Smooth muscle cell of the pulmonary artery (primary cell): ENCODE measurements around the gene ARFIP2. TPM values are rescaled to one million over a fixed set of nuclear protein-coding genes. Genes with fewer than 3 reads are reported as not detected.

Experiments
- total RNA-seq: library from RNA; depleted of rRNA; stranded (reverse); fragments of >200 nt; gene quantifications from 2 replicates; pipeline ENCODE4 v1.2.3, GENCODE V29; 2014

Gene ARFIP2
- 49.1 and 51.6 TPM in 2 replicates for total RNA-seq

GRCh38 chr11:6481012-6481923 lies at the start of gene ARFIP2, which contains the start of gene TIMM10B:
TSS of gene ARFIP2 (minus strand) at chr11:6481331. CDS start at chr11:6480421, 910 bp downstream.
TSS of gene TIMM10B (plus strand) at chr11:6481501. CDS start at chr11:6481517, 16 bp downstream.

DNA sequence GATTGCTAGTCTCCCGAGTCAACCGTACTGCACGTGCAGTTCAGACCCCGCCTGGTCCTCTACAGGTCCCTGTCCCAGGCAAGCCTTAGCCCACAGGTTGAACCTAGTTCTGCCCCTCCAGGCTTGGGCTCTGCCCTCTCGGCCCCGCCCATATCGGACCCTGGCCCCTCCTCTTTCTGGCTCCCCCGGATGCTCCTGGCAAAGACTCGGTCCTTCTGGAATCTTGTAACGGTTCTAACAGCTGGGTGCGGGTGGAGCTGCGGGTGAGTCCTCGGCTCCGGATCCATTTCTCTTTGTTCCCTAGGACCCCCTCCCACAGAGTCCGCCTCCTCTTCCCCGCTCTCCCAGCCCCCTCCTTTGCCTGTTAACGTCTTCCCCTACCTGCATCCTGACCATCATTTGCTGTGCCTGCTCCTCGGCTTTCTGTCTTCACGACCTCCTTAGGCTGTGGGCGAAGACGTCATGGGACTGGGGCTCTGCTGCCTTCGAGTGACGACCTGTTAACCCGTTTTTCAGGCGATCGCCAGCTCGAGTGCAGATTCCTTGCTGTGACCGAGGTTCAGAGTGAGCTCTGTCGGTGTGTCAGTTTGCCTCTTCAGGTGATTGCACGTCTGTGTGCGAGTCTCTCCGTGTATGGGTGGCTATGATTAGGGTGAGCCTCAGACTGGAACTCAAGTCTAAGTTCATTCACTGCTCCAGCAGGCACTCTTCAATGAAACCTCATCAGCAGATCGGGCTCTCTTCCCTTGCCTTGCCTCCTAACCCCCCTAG lies 16.1 kb upstream of the ARFIP2 start, which contains the start of gene DNHD1:
DNHD1 (plus strand) TSS at position 212 of the 771 bp plus-strand sequence. CDS start 936 bp downstream, outside the sequence.

GRCh38 chr11:6473451-6474412 lies 7.4 kb downstream of the ARFIP2 start, which contains the start of gene TRIM3:
TSS of gene TRIM3 (minus strand) at chr11:6473941. CDS start at chr11:6465695, 8,246 bp downstream.

GRCh38 chr11:6440906-6441358 lies 40.2 kb downstream of the ARFIP2 start, which contains the start of gene HPX:
TSS of gene HPX (minus strand) at chr11:6440987. CDS start at chr11:6440963, 24 bp downstream.

Other genes with a start within 250 kb of the ARFIP2 start
- gene FHIP1B, start 246.7 kb downstream of the ARFIP2 start, total RNA-seq: 13.3 and 21.1 TPM in 2 replicates
- gene CNGA4, start 242.2 kb downstream of the ARFIP2 start, total RNA-seq: 0.07 and 0.17 TPM in 2 replicates
- not detected in 2 replicates for gene CCKBR, start 221.5 kb downstream of the ARFIP2 start, total RNA-seq
- gene CAVIN3, start 160.8 kb downstream of the ARFIP2 start, total RNA-seq: 53.3 and 111 TPM in 2 replicates
- 91.4 and 111 TPM in 2 replicates for gene SMPD1, start 90.9 kb downstream of the ARFIP2 start, total RNA-seq
- gene APBB1, start 62.2 kb downstream of the ARFIP2 start, total RNA-seq: 41.9 and 50.6 TPM in 2 replicates
- 0.78 and 0.92 TPM in 2 replicates for gene HPX, start 40.3 kb downstream of the ARFIP2 start, total RNA-seq
- 40.8 and 53.7 TPM in 2 replicates for gene TRIM3, start 7.4 kb downstream of the ARFIP2 start, total RNA-seq
- 34.3 and 36.7 TPM in 2 replicates for gene TIMM10B, start 170 bp upstream of the ARFIP2 start, total RNA-seq
- 9.0 and 10.7 TPM in 2 replicates for gene DNHD1, start 15.9 kb upstream of the ARFIP2 start, total RNA-seq
- gene RRP8, start 122.3 kb upstream of the ARFIP2 start, total RNA-seq: 10.7 and 12.5 TPM in 2 replicates
- 218 and 255 TPM in 2 replicates for gene ILK, start 122.4 kb upstream of the ARFIP2 start, total RNA-seq
- 39.7 and 58.8 TPM in 2 replicates for gene TAF10, start 130.9 kb upstream of the ARFIP2 start, total RNA-seq
- gene TPP1, start 138.1 kb upstream of the ARFIP2 start, total RNA-seq: 294 and 429 TPM in 2 replicates
- 6.6 and 52.4 TPM in 2 replicates for gene DCHS1, start 174.5 kb upstream of the ARFIP2 start, total RNA-seq
- 49.8 and 61.2 TPM in 2 replicates for gene MRPL17, start 202.0 kb upstream of the ARFIP2 start, total RNA-seq